NT2/D1 (cell line): ENCODE results near the gene PDE6C.
A peak's percentile ranks its signal among the peaks of the same experiment; 100 is the strongest.

Experiments used
- DNase-seq: peaks from one replicate; pipeline ENCODE4 v3.0.0-alpha.2; 2011; ENCODE audit warnings: low read depth, low spot score
- H3K27me3 ChIP-seq: 2 replicates; pipeline ENCODE4 v1.6.0; 2011; ENCODE audit warnings: mild to moderate bottlenecking; ENCODE audit not compliant: insufficient read length, insufficient read depth
- H3K36me3 ChIP-seq: 2 replicates; pipeline ENCODE4 v1.6.1; 2011; ENCODE audit warnings: mild to moderate bottlenecking, low read length, mixed read lengths; ENCODE audit not compliant: insufficient read depth, insufficient read length
- H3K4me1 ChIP-seq: 2 replicates; pipeline ENCODE4 v1.5.1; 2011; ENCODE audit not compliant: insufficient read depth, insufficient read length
- H3K4me3 ChIP-seq: 2 replicates; pipeline ENCODE4 v1.5.1; 2011; ENCODE audit warnings: low read depth; ENCODE audit not compliant: insufficient read length
- H3K9ac ChIP-seq: 2 replicates; pipeline ENCODE4 v1.6.0; 2011; ENCODE audit warnings: low read depth; ENCODE audit not compliant: insufficient read length
- H3K9me3 ChIP-seq: 2 replicates; pipeline ENCODE4 v1.5.1; 2011; ENCODE audit warnings: mild to moderate bottlenecking, low read length; ENCODE audit not compliant: insufficient read depth
- SUZ12 ChIP-seq: IDR thresholded peaks from 2 replicates; pipeline ENCODE4 v1.6.1; 2011; ENCODE audit not compliant: insufficient read length, insufficient read depth; ENCODE audit errors: extremely low read depth
- YY1 ChIP-seq: IDR thresholded peaks from 2 replicates; pipeline ENCODE4 v1.6.1; 2011; ENCODE audit not compliant: insufficient read length, insufficient read depth
- ZNF274 ChIP-seq: IDR thresholded peaks from 2 replicates; pipeline ENCODE4 v1.6.1; 2011; ENCODE audit warnings: mild to moderate bottlenecking, low read depth, low read length

The PDE6C gene

DNA sequence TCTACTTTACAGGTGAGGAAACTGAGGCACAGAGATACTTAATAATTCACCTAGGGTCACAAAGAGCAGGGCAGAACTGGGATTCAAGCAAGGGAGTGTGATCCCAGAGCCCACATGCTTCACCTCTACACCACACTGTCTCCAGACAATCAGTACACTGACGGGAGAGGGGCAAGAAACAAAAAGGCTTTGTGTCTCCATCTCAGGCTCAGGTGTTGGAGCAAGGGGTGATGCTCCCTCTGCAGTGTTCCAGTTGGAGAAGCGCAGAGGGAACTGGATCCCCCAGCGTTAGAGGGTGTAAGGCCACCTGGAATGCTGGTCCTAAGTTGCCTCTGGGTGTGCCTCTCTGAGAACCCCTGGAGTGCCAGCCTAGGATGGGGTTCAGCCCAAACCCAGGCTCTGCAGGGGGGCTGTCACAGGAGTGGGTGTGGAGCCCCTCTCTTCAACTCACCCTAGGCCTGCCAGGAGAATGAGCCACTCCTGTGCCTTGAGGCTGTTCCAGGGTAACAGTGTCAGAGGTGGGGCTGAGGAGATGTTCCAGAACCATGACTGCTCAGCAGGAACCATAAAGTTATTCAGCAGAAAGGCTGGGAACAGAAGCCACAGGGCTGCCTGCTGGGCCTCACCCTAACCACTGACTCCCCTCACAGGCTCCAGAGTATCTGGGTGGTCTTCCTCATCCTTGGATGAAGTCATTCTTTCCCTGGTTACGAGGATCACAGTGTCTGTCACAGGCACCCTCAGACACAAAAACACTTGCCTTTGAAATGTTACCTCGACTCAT is 16.8 kb upstream of the PDE6C start:
- DNase-seq = no peak
- peaks cover 3% of the 10 kb centered on the region for H3K4me1 ChIP-seq
- no peak for TF ChIP-seq ZNF274

DNA sequence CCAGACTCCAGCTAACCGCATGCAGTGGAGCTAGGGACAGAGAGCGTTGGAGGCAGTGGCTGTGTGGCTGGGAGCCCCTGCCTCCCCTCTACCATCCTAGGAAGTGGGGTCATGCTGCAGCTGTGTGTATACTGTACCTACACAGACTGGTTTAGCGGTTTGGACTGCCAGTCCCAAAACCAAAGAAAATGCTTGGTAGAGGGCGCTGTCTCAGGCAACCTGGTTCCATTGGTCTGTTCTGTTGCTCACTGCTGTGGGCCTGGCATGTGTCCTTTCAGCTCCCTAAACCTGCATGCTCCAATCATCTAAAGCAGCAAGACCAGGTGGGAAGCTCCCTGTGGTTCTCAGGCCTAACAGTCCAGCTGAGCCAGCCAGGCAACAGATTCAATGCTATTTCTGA is 15.8 kb upstream of the PDE6C start:
- no peak overlapping the region for H3K4me3 ChIP-seq
- no peak overlapping the region for H3K9ac ChIP-seq
- H3K4me1 ChIP-seq = peaks cover 3% of the 10 kb centered on the region
- H3K9me3 ChIP-seq = no peaks in the 10 kb centered on the region
- H3K36me3 ChIP-seq = no peaks in the 10 kb centered on the region
- no peak for DNase-seq
- H3K27me3 ChIP-seq = peaks cover 21% of the 10 kb centered on the region
- TF ChIP-seq ZNF274 (no peak), YY1 (no peak), SUZ12 (no peak)

More for the DNA sequence above, 16.8 kb upstream of the PDE6C start:
- Histone ChIP-seq H3K9me3 (no peaks in the 10 kb centered on the region), H3K36me3 (no peaks in the 10 kb centered on the region), H3K4me3 (no peak overlapping the region), H3K9ac (no peak overlapping the region), H3K27me3 (peaks cover 12% of the 10 kb centered on the region)

DNA sequence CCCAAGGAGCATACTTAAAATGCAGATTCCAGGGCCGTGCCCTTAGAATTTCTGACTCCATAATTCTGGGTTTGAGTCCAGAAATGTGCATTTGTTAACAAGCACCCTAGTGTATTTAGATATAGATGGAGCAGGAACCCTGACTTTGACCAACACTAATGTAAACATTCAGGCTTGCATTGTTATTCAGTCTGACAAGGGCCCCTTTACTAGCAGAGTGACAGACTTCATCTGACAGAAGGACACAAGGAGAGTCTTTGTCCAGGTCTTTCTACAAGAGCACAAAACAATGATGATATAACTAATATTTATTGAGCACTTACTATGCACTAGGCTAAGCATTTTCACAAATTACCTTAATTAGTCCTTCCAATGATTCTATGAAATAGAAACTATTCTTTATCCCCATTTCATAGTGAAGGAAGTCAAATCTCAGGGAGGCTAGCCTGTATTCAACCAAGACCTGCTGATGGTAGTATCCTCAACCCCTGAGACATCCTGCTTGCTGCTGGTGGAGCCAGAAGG is 15.2 kb upstream of the PDE6C start:
- Histone ChIP-seq H3K9ac (no peak overlapping the region), H3K9me3 (no peaks in the 10 kb centered on the region), H3K36me3 (no peaks in the 10 kb centered on the region), H3K4me1 (peaks cover 3% of the 10 kb centered on the region), H3K27me3 (peaks cover 26% of the 10 kb centered on the region), H3K4me3 (no peak overlapping the region)
- TF ChIP-seq YY1 (no peak), SUZ12 (no peak), ZNF274 (no peak)
- no peak for DNase-seq

DNA sequence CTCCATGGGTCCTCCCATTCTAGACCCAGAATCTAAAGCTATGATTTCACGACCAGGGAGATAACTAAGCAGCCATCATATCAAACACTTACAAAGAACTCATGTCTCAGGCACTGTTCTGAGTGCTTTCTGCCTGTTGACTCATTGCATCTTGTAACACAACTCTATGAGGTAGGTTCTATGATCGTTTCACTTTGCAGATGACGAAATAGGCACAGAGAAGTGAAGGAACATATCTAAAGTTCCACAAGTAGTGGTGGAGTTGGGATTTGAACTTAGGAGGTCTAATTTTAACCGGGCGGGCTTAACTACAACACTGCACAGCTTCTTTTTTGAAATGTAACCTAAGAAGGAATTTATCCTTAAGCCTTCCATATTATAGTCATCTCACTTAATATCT is 14.2 kb upstream of the PDE6C start:
- no peak for DNase-seq
- Histone ChIP-seq H3K9ac (no peak overlapping the region), H3K36me3 (no peaks in the 10 kb centered on the region), H3K9me3 (no peaks in the 10 kb centered on the region), H3K27me3 (peaks cover 37% of the 10 kb centered on the region), H3K4me1 (peaks cover 3% of the 10 kb centered on the region), H3K4me3 (no peak overlapping the region)
- TF ChIP-seq ZNF274 = no peak

DNA sequence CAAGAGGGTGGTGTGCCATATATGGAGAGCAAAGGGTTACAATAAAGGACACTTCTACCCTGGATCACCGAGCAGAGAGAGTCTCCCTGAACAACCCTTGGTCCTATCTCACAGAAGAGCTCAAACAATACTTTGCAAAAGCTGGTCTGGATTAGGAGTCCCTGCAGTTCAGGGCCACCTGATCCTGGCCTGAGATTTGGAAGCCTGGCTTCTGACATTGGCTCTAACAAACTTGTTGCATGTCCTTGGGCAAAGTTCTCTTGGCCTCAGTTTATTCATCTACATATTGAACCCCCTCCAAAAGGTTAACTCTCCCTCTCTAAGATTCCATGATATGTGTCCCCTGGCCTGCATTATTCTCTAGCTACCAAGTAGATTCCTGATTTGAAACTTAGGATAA is 13.0 kb upstream of the PDE6C start:
- TF ChIP-seq YY1 (no peak), ZNF274 (no peak), SUZ12 (no peak)
- no peak for DNase-seq
- no peaks in the 10 kb centered on the region for H3K9me3 ChIP-seq
- H3K4me3 ChIP-seq = no peak overlapping the region
- H3K27me3 ChIP-seq = peaks cover 48% of the 10 kb centered on the region
- peaks cover 3% of the 10 kb centered on the region for H3K4me1 ChIP-seq
- no peaks in the 10 kb centered on the region for H3K36me3 ChIP-seq
- H3K9ac ChIP-seq = no peak overlapping the region

DNA sequence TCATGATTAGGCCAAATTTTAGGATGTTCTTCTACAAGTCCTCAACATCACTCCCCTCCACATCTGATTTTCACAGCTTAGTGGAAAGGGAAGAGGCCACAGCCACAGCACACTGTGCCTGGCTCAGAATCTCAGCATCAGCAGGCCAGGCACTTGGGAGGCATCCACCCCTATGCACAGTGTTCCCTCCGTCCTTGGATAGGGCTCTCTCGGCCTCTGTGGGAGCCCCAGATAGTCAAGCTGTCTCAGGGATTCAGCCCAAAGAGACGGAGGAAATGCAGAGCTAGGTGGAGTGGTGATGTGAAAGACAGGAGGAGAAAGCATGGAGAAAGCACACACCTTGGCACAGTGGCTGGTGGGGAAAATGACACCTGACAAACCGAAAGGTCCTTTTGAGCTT is 12.6 kb upstream of the PDE6C start:
- Histone ChIP-seq H3K9me3 (no peaks in the 10 kb centered on the region), H3K4me1 (peaks cover 3% of the 10 kb centered on the region), H3K27me3 (peaks cover 51% of the 10 kb centered on the region), H3K36me3 (no peaks in the 10 kb centered on the region), H3K9ac (no peak overlapping the region), H3K4me3 (no peak overlapping the region)
- DNase-seq = no peak
- TF ChIP-seq YY1 (no peak), ZNF274 (no peak), SUZ12 (no peak)

DNA sequence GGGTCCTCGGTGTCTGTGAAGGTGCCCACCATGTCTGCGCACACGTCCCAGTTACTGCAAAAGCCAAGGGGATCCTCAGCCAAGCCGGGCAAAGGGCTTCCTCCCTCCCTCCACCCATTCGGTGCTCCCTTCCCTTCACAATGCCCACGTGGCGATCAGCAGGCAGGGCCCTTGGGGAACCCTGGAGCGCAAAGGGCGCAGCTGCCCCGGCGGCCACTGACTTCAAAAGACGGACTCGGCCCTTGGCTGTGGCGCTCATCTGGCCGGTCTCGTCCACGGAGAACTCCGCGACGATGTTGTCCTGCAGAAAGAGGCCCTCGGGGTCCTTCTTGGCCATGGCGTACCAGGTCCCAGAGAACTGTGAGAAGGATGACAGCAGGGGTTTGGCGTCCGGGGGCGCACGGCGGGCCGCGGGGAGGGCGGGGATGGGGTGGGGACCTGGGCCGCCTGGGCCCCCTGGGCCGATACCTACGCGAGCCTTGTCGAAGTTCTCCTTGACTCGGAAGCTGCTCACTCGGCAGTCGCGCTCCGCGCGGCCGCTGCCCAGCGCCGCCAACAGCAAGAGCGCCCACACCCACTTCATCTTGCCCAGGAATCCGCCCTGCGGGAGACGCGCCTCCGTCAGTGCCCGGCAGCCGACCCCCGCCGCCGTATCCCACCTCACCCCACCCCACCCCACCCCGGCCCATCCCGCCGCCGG is 11.7 kb upstream of the PDE6C start:
- no peak for TF ChIP-seq SUZ12
- TF ChIP-seq ZNF274 = no peak
- no peak for TF ChIP-seq YY1
- no peak overlapping the region for H3K9ac ChIP-seq
- peaks cover 3% of the 10 kb centered on the region for H3K4me1 ChIP-seq
- H3K4me3 ChIP-seq = peak overlapping the region; percentile 11
- H3K9me3 ChIP-seq = no peaks in the 10 kb centered on the region
- no peaks in the 10 kb centered on the region for H3K36me3 ChIP-seq
- no peak for DNase-seq
- H3K27me3 ChIP-seq = peaks cover 51% of the 10 kb centered on the region
